Breast epithelium (tissue), 4 donors: ENCODE results near the gene MGAT5. TPM values are rescaled to one million over a fixed set of nuclear protein-coding genes. Genes with fewer than 3 reads are reported as not detected.

Source experiments
- DNase-seq, 2 donors: peaks; one replicate each; pipeline ENCODE4 v3.0.0-alpha.2; 2019; ENCODE audit warnings: low spot score in 2 of 2
- H3K27ac ChIP-seq, 2 donors: fragments of 200-600 bp; sonication (generic) in 1 of 2; one replicate each; pipeline ENCODE4 v1.5.1; 2016 to 2019; ENCODE audit warnings: mild to moderate bottlenecking in 1 of 2
- H3K27me3 ChIP-seq, 2 donors: fragments of 200-600 bp; sonication (generic) in 1 of 2; one replicate each; pipeline versions ENCODE4 v1.5.1 to v1.6.0; 2017 to 2019; ENCODE audit warnings: control low read depth in 1 of 2, mild to moderate bottlenecking in 1 of 2
- H3K36me3 ChIP-seq: fragments of 200-600 bp; one replicate; pipeline ENCODE4 v1.5.1; 2019
- H3K4me1 ChIP-seq, 2 donors: fragments of 200-600 bp; sonication (generic); one replicate each; pipeline ENCODE4 v1.5.1; 2016 to 2019; ENCODE audit warnings: control low read depth in 1 of 2
- H3K4me3 ChIP-seq, 3 donors: fragments of 200-600 bp; sonication (generic); 1 replicate in 2 of 3; 2 replicates in 1 of 3; pipeline ENCODE4 v1.5.1; 2016 to 2019; ENCODE audit warnings: mild to moderate bottlenecking in 3 of 3, moderate library complexity in 2 of 3
- H3K9me3 ChIP-seq, 2 donors: fragments of 200-600 bp; sonication (generic) in 1 of 2; one replicate each; pipeline ENCODE4 v1.5.1; 2016 to 2019; ENCODE audit warnings: control low read depth in 1 of 2
- CTCF ChIP-seq, 3 donors: fragments of 450-650 bp; IDR thresholded peaks; one replicate each; pipeline ENCODE4 v1.5.1; 2016 to 2017; ENCODE audit warnings: antibody characterized with exemption in 3 of 3, mild to moderate bottlenecking in 3 of 3, moderate library complexity in 3 of 3
- POLR2A ChIP-seq: fragments of 450-650 bp; IDR thresholded peaks from one replicate; pipeline ENCODE4 v1.6.1; 2016; ENCODE audit warnings: antibody characterized with exemption, mild to moderate bottlenecking, moderate library complexity
- POLR2AphosphoS5 ChIP-seq, 3 donors: sonication (generic); formaldehyde crosslinking; IDR thresholded peaks; one replicate each; pipeline ENCODE4 v1.6.1; 2017; ENCODE audit warnings: antibody characterized with exemption in 3 of 3
- intact Hi-C: fragments of 100-400 bp; cut with DNase I; formaldehyde crosslinking; loops from one replicate; pipeline ENCODE4 v1.15.1; 2023; ENCODE audit warnings: low total_unique reads
- total RNA-seq, 3 donors: library from RNA; depleted of rRNA; stranded (reverse); fragments of >200 nt; gene quantifications; one replicate each; pipeline ENCODE4 v1.1.0, GENCODE V29; 2016

The MGAT5 gene
- total RNA-seq, 3 donors from 2014 or later: 30.5 to 42.6 (median 34.4) TPM

- H3K27ac ChIP-seq: no peak overlapping the region
- TF ChIP-seq CTCF (IDR thresholded peaks at IDR 0.05) (no peak), POLR2AphosphoS5 (IDR thresholded peaks at IDR 0.05) (no peak), POLR2A (no peak)
- DNase-seq: no peak
- peaks cover 0 to 3% of the 10 kb centered on the region in 2 donors for H3K4me1 ChIP-seq
- no peaks in the 10 kb centered on the region for H3K9me3 ChIP-seq
- H3K4me3 ChIP-seq: no peak overlapping the region
- no peaks in the 10 kb centered on the region for H3K36me3 ChIP-seq
- H3K27me3 ChIP-seq: no peaks in the 10 kb centered on the region
- intact Hi-C loops: no loop called here
Observed at GRCh38 chr2:134397146-134397896, 143.4 kb downstream of the MGAT5 start.

- no peak for TF ChIP-seq POLR2AphosphoS5 (IDR thresholded peaks at IDR 0.05)
- Histone ChIP-seq H3K4me3 (no peak overlapping the region), H3K27me3 (no peaks in the 10 kb centered on the region), H3K36me3 (no peaks in the 10 kb centered on the region), H3K4me1 (peaks cover 0 to 3% of the 10 kb centered on the region in 2 donors), H3K27ac (no peak overlapping the region), H3K9me3 (no peaks in the 10 kb centered on the region)
- intact Hi-C loops: no loop called here
- no peak for DNase-seq
Observed at GRCh38 chr2:134398300-134398699, 144.4 kb downstream of the MGAT5 start.

GRCh38 chr2:134399096-134399495 lies 145.2 kb downstream of the MGAT5 start:
- no peak overlapping the region for H3K27ac ChIP-seq
- H3K27me3 ChIP-seq: no peaks in the 10 kb centered on the region
- TF ChIP-seq POLR2AphosphoS5 (IDR thresholded peaks at IDR 0.05): no peak
- no peak for TF ChIP-seq POLR2A
- TF ChIP-seq CTCF (IDR thresholded peaks at IDR 0.05): no peak
- no peaks in the 10 kb centered on the region for H3K9me3 ChIP-seq
- intact Hi-C loops: no loop called here
- H3K36me3 ChIP-seq: no peaks in the 10 kb centered on the region
- DNase-seq: no peak
- no peak overlapping the region for H3K4me3 ChIP-seq
- peaks cover 0 to 3% of the 10 kb centered on the region in 2 donors for H3K4me1 ChIP-seq

GRCh38 chr2:134401081-134401497 lies 147.2 kb downstream of the MGAT5 start:
- Histone ChIP-seq H3K36me3 (no peaks in the 10 kb centered on the region), H3K27me3 (no peaks in the 10 kb centered on the region), H3K4me1 (peaks cover 0 to 3% of the 10 kb centered on the region in 2 donors), H3K9me3 (no peaks in the 10 kb centered on the region), H3K27ac (peak overlapping the region; percentile 69 to 77), H3K4me3 (no peak overlapping the region)
- TF ChIP-seq CTCF (IDR thresholded peaks at IDR 0.05) (no peak), POLR2AphosphoS5 (IDR thresholded peaks at IDR 0.05) (peak in 2 of 3 donors; percentile 31 to 62)
- no peak for DNase-seq
- intact Hi-C loops: no loop called here

GRCh38 chr2:134401789-134402188 lies 147.9 kb downstream of the MGAT5 start:
- Histone ChIP-seq H3K9me3 (no peaks in the 10 kb centered on the region), H3K27ac (peak overlapping the region; percentile 69 to 77), H3K27me3 (no peaks in the 10 kb centered on the region), H3K4me3 (no peak overlapping the region), H3K36me3 (no peaks in the 10 kb centered on the region), H3K4me1 (peaks cover 0 to 3% of the 10 kb centered on the region in 2 donors)
- intact Hi-C loops: no loop called here
- DNase-seq: no peak
- no peak for TF ChIP-seq CTCF (IDR thresholded peaks at IDR 0.05)
- TF ChIP-seq POLR2AphosphoS5 (IDR thresholded peaks at IDR 0.05): no peak
- no peak for TF ChIP-seq POLR2A
